GM19395 (cell line): Measurements from ENCODE around the gene ADH4.
"Not testable (repeated sequence)": the region's sequence is repeated elsewhere in the genome, so short reads cannot be mapped to it uniquely, and the experiment has no call there.

Experiments used
- ATAC-seq: cut with Tn5 transposase; IDR thresholded peaks from one replicate; pipeline ENCODE4 v1.9.1; 2021; ENCODE audit warnings: mild to moderate bottlenecking, moderate library complexity; ENCODE audit not compliant: unreplicated experiment

ADH4 gene

DNA sequence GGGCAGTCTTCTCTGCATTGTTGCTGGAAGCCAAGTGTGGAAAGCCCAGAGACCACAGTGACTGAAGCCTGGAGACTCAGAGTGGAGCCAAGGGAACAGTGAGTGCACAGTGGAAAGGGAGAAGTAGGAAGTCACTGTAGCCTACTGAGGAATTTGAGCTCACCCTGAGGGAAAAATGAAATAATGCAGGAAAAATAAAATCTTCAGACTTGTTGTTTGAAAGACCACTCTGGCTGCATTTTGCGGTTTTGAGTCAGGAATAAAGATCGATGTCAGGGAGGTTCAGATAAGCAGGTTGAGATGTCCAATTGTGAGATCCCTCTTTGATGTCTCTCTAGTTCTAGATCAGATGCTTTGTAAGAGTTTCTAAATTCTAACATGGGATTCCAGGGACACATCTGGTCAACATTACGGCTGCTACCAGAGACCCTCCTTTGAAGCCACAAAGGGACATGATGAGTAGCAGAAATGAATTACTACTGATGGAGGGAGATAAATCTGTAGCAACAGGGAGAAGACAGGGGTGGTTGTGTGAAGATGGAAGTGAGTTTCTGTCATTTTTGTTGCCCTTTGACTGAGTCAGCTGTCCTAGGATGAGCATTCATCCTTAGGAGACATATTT lies 8.4 kb downstream of the ADH4 start:
- ATAC-seq: no peak

DNA sequence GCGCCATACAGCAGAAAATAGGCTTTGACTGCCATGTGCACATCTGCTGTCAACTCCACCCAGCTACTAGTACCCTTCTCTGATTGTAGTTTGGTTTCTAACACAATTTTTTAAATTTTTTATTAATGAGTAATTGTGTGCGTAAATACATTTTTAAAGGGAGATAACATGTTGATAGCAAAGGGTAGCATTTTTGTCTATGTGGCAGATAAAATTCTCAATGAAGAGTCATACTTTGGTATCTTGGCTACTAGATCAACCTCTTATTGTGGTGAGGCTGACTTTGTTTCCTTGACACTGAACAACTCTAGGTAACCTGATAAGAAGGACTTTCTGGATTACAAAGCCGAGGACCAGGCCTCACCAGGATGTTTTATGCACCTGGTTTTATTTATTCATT lies 9.5 kb downstream of the ADH4 start:
- no peak for ATAC-seq

DNA sequence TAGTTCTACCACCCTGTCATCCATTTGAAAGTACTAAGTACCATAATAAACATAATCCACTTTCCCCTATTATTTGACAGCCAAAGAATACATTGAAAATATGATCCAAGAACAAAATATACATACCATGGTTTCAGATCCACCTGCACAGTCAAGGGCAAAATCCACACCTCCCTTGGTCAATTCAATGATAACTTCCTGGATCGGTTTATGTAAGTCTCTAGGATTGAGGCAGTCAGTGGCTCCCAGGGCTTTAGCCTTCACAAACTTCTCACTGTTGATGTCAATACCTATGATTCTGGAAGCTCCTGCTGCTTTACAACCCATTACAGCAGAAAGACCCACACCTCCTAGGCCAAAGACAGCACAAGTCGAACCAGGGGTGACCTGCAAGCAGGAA lies 12.7 kb downstream of the ADH4 start:
- no peak for ATAC-seq

DNA sequence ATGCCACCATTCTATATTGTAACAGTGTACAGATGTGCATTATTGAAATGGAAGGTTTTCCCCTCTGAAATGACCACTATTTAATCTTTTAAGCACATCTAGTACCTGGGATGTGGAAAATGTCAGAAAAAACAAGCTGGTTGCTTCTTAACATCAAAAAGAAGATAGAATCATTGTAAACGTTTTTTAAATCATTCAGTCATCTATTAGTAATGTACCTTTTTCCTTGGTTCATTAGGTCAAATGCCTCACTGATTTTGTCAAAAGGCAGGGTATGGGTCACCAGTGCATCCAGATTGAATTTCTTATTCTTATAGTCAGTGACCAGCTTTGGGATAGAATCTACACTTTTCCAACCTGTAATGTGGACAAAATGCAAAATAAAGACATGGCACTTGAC lies 17.7 kb downstream of the ADH4 start:
- no peak for ATAC-seq

DNA sequence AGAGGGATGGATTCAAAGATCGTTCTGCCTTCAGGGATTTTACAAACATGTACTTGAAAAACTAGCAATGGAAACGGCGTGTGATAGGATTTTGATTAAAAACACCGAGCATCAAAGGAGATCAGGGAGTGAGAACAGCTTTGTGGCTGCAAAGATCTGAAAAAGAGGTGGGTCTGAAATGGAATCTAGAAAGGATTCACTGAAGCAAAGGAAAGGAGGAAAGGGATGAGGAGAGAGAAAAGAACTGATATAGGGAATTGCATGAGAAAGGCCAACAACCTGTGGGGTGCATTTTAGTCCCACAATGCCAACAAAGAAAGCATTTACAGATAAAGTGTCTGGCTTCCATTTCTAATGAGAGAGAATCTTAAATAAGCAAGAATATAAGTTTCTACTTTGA lies 23.1 kb downstream of the ADH4 start:
- no peak for ATAC-seq

DNA sequence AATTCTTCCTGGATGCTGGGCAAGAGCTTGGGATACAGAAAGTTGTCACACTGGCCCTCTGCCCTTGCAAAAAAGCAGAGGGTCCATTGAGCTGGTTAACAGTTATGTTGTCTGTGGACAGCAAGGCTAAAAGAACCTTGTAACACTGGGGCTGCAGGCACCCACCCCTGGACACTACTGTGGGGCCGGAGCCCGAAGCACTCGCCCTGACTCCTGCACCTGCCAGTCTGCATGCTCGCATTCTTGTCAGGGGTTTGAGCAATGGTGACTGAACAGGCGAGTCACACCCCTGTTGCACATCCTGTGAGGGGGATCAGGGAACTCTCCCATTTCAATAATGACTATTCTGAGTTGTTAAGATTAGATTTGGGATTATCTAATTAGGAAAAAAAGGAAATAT lies 23.6 kb downstream of the ADH4 start:
- no peak for ATAC-seq

DNA sequence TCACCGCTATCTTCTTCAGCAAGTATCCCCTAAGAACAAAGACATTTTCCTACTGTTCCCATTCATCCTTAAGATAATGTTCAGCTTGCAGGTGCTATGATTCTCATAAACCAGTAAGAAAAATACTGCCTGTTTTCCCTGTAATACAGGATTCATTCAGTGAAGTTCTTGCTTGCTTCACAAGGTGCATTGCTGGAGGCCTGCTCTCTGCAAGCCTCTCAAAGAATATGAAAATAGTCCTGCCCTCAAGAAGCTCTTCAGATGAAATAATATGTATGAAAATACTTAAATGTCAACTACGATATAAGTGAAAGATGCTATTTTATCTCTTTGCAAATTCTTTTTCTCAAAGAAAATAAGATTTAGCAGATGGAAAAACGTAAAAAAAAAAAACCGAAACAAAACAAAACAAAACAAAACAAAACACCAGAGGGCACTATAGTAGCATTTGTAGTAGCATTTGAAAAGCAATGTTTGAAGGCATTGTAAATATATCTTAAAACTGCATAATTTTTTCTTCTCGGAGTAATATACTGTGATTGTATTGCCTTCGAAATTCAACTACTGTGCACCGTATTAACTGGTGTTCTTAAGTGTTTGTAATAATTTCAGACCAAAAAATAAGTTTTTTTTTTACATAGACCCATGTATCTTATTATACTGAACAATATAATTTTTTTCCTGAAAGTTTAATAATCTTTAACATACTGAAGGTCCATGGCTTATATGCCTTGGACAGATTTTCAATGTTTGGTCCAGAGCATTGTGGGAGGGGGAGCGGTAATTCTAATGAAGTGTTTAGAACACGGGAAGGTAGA lies 26.0 kb downstream of the ADH4 start:
- peak; percentile 56 for ATAC-seq

DNA sequence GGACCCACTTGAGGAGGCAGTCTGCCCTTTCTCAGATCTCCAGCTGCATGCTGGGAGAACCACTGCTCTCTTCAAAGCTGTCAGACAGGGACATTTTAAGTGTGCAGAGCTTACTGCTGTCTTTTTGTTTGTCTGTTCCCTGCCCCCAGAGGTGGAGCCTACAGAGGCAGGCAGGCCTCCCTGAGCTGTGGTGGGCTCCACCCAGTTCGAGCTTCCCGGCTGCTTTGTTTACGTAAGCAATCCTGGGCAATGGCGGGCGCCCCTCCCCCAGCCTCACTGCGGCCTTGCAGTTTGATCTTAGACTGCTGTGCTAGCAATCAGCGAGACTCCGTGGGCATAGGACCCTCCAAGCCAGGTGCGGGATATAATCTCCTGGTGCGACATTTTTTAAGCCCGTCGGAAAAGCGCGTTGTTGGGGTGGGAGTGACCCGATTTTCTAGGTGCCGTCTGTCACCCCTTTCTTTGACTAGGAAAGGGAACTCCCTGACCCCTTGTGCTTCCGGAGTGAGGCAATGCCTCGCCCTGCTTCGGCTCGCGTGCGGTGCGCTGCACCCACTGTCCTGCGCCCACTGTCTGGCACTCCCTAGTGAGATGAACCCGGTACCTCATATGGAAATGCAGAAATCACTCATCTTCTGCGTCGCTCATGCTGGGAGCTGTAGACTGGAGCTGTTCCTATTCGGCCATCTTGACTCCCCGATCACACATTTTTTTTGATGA lies 26.8 kb downstream of the ADH4 start:
- ATAC-seq: not testable (repeated sequence)

DNA sequence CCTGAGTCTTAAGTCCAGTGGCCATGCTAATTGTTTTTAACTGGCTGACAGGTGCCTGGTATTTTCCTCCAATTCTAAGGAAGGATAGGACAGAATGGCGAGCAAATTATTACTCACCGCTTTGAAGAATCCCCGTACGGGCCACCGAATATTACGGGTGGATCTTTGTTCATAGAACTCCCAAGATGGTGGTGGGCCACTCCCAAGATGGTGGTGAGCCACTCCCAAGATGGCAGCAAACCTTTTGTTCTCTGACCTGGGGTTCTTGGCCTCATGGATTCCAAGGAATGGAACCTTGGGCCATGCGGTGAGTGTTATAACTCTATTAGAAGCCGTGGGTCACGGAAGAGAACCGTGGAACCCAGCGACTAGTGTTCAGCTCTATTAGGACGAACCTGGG lies 34.8 kb downstream of the ADH4 start:
- ATAC-seq: not testable (repeated sequence)

DNA sequence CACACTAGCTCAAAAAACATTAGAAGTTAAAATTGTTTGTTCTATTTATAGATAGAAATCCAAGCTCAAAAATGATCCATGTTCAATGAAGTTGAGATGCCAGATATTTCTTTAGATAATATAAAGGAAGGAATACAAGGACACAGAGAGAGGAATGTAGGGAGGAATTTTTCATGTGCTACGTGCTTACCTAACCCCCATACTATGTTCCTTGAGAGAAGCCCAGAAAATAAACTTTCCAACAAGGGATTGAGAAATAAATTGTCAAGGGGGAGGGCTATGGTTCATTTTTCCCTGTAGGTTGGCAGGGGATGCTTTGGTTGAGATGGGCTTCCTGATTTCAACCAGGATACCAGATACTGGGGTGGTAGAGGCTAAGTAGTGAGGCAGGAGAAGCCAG lies 39.9 kb downstream of the ADH4 start:
- no peak for ATAC-seq

DNA sequence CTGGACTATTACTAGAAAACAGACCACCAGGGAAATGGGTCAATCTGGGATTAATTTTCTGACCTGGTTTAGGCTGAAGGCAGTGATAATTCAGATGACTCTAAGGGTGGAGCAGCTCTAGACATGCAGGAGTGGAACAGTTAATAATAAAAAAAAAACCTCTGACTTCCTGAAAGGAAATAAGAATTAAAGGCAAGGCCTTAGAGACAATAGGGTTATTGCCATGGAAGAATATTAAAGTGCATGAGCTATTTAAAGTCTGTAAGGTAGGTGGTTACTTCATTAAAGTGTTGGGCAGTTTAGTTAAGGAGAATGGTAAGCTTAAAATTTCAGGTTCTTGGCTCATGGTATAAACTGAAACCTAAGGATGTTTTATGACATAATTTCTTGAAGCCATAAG lies 40.9 kb downstream of the ADH4 start:
- no peak for ATAC-seq

DNA sequence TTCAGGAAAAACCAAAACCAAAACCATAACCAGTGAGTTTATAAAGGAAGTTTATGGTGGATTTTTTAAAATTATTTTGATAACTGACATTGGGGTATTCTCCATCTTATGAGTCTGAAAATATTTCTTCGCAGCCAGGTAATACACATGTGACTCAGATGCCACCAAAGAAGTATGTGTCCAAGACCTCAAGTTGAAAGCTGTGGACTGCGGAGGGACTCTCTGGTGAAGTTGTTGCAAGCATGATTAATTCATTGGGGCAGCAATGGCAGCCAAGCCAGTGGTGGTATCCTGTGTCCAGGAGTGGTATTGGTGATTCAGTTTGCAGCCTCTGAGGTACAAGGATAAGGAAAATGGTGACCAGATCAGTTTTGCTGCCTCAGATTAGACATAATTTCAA lies 41.5 kb downstream of the ADH4 start:
- ATAC-seq: no peak

DNA sequence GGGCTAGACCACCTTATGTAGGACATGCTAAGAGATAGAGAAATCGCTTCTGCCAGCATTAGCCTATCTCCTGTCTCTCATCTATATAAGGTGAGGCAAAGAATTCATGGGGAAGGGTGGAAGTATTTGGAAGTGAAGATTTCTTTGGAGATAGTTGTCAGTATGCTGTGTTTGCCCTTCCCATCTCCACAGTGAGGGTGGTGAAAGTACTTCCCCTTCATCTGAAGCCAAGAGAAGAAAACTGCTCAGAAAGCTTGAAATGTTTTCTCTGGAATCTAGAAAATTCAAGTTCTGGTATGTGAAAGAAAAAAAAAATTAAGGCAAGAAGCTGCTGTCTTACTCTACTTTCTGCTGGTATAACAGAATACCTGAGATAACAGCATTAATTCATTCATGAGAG lies 43.2 kb downstream of the ADH4 start:
- no peak for ATAC-seq

DNA sequence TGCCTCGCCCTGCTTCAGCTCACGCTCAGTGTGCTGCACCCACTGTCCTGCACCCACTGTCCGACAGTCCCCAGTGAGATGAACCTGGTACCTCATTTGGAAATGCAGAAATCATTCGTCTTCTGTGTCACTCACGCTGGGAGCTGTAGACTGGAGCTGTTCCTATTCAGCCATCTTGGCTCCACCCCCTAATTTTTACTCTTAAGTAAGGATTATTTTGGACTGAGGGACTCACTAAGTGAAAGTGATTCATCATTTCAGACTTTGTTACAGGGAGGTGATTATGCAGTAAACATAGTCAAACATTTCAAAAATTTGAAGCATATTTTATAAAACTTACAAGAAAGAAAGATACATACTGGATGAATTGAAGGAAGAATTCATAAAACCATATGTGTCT lies 44.3 kb downstream of the ADH4 start:
- ATAC-seq: not testable (repeated sequence)

DNA sequence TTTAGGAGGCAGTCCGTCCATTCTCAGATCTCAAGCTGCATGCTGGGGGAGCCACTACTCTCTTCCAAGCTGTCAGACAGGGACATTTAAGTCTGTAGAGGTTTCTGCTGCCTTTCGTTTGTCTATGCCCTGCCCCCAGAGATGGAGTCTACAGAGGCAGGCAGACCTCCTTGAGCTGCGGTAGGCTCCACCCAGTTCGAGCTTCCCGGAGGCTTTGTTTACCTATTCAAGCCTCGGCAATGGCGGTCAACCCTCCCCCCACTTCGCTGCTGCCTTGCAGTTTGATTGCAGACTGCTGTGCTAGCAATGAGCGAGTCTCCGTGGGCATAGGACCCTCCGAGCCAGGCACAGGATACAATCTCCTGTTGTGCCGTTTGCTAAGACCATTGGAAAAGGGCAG lies 44.8 kb downstream of the ADH4 start:
- ATAC-seq: no peak

DNA sequence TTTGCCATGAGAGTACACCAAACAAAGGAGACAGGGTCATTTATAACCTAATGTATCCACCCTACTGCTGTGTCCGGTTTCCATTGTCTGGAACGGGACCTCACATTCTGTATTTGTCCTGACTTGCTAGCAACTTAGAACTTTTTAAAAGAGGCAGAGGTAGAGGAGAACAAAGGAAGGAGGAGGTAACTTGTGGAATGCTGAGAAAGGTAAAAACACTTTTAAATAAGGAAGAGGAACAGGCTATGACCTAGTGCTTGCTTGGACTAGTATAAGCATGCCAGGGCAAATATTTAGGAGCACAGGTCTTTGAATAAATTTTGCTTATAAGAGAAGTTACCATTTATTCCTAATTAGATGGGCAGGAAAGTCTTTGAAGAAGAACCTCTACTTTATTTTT lies 52.3 kb downstream of the ADH4 start:
- not testable (repeated sequence) for ATAC-seq

DNA sequence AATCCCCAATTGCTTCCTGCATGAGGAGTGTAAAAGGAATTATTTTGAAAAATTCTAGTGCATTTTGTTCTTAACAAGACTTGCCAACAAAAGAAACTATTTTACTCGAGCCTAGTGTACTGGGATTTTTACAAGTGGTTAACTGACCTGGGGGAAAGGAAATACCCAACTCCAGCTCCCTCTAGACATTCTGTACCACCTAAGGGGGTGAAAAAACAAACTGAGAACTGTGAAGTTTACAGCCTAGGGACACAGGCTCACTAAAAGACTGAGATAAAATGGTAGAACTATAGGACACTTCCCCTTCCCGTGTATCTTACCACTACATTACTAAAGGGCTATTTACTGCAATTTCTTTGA lies 52.9 kb downstream of the ADH4 start:
- ATAC-seq: no peak

DNA sequence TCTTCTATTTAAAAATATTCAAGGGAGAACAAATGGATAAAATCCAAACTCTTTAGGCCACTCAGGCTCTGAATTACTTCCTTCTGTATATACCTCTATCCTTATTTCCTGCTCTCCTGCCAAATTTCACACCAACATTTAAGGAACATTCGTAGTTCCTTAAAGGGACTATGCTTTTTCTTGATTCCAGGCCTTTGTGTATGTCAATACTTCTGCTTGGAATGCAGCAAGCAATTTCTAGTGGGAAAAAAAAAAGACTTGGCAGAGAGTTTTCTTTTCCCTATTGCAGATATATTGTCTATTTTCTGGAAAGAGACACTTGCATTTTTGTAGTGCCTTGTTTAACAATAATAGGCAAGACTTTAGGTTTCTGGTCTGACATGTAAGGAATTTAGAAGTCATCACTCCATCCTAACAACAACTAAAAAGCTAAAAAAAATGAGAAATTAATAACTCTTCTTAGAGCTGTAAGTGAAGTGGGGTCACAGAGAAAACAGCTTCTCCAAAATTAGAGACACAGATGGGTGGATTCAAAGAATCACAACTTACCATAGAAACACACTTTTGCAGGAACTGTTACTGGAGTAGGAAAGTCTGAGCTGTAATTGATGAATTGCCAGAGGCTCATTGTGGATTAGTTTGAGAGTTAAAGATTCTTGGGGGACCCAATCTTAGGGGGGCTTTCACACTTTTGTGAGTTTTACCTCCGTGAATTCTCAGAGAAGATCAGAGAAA lies 53.4 kb downstream of the ADH4 start:
- ATAC-seq: no peak

DNA sequence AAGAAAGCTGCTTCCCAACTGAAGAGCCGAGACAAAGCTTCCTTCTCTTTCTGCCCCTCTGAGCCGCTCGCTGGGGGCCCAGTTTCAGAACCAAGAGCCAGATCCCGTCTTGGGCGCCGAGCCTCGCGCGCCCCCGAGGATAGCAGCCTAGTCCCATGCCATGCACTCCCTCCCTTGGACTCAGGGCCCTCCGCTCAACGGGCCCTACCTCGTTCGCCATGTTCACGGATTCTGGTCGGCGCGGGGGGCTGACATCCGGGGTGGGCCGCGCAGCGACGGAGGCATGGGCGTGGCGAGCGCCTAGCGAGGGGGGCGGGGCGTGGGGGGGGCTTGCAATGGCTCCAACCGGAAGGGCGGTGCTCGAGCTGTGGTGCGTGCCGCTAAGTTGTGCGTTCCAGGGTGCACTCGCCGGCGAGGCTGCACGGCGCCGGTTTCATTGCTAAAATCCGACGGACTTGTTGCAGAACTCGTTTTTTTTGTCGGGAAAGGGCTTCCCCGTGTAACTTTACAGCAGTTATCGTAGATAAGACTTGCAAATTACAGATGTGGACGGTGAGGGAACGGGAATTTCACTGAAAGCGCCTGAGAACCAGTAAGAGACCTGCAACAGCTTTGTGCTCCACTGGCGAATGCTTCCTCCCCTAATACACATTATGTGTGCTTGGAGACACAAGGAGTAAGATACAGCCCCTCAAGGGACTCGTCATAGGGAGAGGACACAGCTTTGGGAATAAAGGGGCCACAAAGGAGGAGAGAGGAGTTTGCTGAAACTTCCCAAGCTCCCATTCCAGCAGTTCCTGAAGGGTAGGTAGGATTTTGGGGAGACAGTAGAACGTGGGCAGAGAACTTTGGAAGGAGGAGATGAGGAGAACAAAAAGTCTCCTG lies 55.4 kb downstream of the ADH4 start, which contains the start of gene ADH5:
Gene ADH5, minus strand, starts transcription at position 308 of the 885 bp plus-strand sequence. Its CDS starts 88 bp downstream, at position 220.
- peak; percentile 94 for ATAC-seq

DNA sequence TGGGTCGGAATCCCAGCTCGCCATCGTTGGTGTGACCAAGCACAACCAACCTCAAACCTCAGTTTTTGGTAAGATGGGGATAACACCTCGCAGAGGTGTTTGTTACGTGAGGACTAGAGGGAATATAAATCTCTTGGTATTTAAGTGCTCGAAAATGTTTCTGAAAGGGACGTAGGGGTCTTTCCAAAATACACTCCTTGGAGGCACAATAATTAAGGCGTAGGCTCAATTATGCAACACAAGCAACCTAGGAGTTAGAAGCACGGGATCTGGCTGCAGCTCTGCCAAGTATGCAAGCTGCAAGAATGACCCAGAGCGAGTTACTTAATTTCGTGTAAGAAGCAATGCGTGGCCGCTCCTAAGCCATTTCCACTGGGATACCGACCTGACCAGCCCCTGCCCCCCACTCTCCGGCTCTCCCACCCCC lies 56.1 kb downstream of the ADH4 start:
- peak; percentile 28 for ATAC-seq
